Measurements from ENCODE around the gene BTBD3.

BTBD3 gene

GRCh38 chr20:11918391-11918845 is 725 bp downstream of the BTBD3 start:
- DNase-seq (no peak), ATAC-seq (no peak)

GRCh38 chr20:11918981-11919380 is 1.3 kb downstream of the BTBD3 start:
- ATAC-seq (no peak), DNase-seq (no peak)

GRCh38 chr20:11919581-11919980 is 1.9 kb downstream of the BTBD3 start:
- DNase-seq (no peak), ATAC-seq (no peak)

- ATAC-seq (no peak), DNase-seq (no peak)
Measured at GRCh38 chr20:11920083-11920482, 2.4 kb downstream of the BTBD3 start.

GRCh38 chr20:11921321-11921720 is 3.6 kb downstream of the BTBD3 start:
- ATAC-seq (no peak), DNase-seq (no peak)

- no peak for DNase-seq
- ATAC-seq = no peak
Measured at GRCh38 chr20:11922561-11922960, 4.9 kb downstream of the BTBD3 start.

GRCh38 chr20:11924923-11925322 is 7.2 kb downstream of the BTBD3 start:
- ATAC-seq (no peak), DNase-seq (no peak)

GRCh38 chr20:11926292-11926998 is 8.8 kb downstream of the BTBD3 start:
- no peak for DNase-seq
- no peak for ATAC-seq

GRCh38 chr20:11929947-11930346 is 12.3 kb downstream of the BTBD3 start:
- DNase-seq = no peak

GRCh38 chr20:11935212-11936154 is 17.8 kb downstream of the BTBD3 start:
- DNase-seq (no peak), ATAC-seq (no peak)

More at GRCh38 chr20:11929947-11930346, 12.3 kb downstream of the BTBD3 start:
- ATAC-seq = no peak

- DNase-seq (no peak), ATAC-seq (no peak)
Measured at GRCh38 chr20:11936157-11936556, 18.5 kb downstream of the BTBD3 start.

- ATAC-seq = no peak
- no peak for DNase-seq
Measured at GRCh38 chr20:11937230-11937629, 19.5 kb downstream of the BTBD3 start.

- ATAC-seq = no peak
- no peak for DNase-seq
Measured at GRCh38 chr20:11941593-11942246, 24.0 kb downstream of the BTBD3 start.

GRCh38 chr20:11943778-11944177 is 26.1 kb downstream of the BTBD3 start:
- no peak for ATAC-seq
- DNase-seq = no peak

GRCh38 chr20:11948806-11949205 is 31.1 kb downstream of the BTBD3 start:
- DNase-seq = no peak
- no peak for ATAC-seq

GRCh38 chr20:11949711-11950110 is 32.0 kb downstream of the BTBD3 start:
- ATAC-seq = no peak
- DNase-seq = no peak

- ATAC-seq (no peak), DNase-seq (no peak)
Measured at GRCh38 chr20:11951696-11952095, 34.0 kb downstream of the BTBD3 start.

GRCh38 chr20:11952639-11953038 is 34.9 kb downstream of the BTBD3 start:
- no peak for DNase-seq
- no peak for ATAC-seq

- no peak for DNase-seq
- ATAC-seq = no peak
Measured at GRCh38 chr20:11957911-11958310, 40.2 kb downstream of the BTBD3 start.

GRCh38 chr20:11958855-11959254 is 41.2 kb downstream of the BTBD3 start:
- DNase-seq (no peak), ATAC-seq (no peak)

- DNase-seq (no peak), ATAC-seq (no peak)
Measured at GRCh38 chr20:11965602-11966001, 47.9 kb downstream of the BTBD3 start.

- no peak for DNase-seq
- ATAC-seq = no peak
Measured at GRCh38 chr20:11966186-11966585, 48.5 kb downstream of the BTBD3 start.
